GM21825 (cell line): Measurements from ENCODE around the gene MYH14.

Experiments used
- ATAC-seq: cut with Tn5 transposase; IDR thresholded peaks from one replicate; pipeline ENCODE4 v1.9.1; 2021; ENCODE audit warnings: mild to moderate bottlenecking, moderate library complexity; ENCODE audit not compliant: unreplicated experiment

The MYH14 gene

DNA sequence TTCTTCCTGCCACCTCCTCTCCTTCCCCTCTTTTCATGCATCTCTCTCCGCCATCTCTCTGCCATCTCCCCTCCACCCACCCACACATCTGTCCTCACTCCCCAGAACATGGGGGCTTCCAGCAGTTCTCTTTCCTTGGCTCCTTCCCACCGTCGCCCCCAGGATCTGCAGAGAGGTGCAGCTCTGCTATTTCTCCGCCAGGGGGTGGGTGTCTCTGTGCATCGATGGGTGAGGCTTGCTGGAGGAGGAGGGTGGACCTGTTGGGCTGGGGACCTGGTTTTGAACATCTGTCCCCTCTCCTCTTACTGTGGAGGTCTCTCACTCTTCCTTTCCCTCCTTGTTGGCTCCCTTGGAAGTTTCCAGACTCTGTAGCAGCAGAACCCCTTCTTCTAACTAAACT lies 51.7 kb downstream of the MYH14 start:
- ATAC-seq, result no peak

DNA sequence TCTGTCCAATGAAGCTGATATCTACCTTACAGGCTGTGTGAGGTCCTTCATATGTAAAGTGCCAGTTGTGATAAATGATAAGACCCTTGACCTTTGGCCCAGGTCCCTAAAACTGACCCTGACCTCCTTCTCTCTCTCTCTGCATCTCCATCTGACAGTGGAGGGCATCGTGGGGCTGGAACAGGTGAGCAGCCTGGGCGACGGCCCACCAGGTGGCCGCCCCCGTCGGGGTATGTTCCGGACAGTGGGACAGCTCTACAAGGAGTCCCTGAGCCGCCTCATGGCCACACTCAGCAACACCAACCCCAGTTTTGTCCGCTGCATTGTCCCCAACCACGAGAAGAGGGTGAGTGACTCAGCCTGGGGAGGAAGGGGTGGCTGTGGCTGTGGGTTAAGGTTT lies 53.7 kb downstream of the MYH14 start:
- no peak for ATAC-seq

DNA sequence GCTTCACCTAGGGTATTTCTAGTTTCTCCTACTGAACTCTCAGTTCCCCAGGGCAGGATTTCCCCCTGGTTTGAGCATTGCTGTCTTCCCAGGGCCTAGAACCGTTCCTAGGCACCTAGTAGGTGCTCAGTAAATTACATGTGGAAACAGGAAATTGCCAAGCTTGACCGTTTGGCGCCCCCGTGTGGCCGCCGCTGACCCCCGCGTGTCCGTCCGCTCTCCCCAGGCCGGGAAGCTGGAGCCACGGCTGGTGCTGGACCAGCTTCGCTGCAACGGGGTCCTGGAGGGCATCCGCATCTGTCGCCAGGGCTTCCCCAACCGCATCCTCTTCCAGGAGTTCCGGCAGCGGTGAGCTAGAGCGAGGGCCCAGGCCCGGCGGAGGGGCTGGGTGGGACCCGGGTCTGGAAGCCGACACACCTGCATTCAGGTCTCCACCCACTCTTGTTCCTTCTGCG lies 55.5 kb downstream of the MYH14 start:
- no peak for ATAC-seq

DNA sequence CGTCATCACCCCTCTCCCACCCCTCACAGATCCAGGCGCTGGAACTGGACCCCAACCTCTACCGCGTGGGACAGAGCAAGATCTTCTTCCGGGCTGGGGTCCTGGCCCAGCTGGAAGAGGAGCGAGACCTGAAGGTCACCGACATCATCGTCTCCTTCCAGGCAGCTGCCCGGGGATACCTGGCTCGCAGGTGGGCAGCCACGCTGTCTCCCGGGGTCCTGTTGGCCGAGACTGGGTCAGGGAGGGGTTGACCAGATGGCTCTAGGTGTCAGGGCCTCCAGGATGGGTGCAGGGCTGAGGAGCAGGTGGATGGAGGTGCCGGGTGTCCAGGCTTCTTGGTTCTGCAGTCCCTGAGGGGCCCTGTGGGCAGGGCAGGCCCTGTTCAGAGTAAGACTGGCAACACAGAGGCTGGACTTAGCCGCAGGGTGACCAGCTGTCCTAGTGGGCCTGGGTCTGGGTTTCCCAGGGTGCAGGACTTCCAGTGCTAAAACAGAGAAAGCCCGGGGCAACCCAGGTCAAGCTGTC lies 58.1 kb downstream of the MYH14 start:
- ATAC-seq, result no peak

DNA sequence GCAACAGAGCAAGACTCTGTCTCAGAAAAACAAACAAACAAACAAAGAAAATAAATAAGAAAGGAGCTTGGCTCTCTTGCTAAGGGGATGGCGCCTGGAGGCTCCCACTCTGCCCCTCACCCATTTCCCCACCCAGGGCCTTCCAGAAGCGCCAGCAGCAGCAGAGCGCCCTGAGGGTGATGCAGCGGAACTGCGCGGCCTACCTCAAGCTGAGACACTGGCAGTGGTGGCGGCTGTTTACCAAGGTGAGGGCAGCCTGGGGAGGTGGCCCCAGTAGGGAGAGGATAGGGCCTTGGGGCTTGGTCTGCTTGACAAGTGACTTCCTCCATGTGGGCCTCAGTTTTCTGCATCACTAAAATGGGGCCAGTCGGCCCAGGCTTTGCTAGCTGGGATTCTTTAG lies 59.8 kb downstream of the MYH14 start:
- ATAC-seq, result no peak

DNA sequence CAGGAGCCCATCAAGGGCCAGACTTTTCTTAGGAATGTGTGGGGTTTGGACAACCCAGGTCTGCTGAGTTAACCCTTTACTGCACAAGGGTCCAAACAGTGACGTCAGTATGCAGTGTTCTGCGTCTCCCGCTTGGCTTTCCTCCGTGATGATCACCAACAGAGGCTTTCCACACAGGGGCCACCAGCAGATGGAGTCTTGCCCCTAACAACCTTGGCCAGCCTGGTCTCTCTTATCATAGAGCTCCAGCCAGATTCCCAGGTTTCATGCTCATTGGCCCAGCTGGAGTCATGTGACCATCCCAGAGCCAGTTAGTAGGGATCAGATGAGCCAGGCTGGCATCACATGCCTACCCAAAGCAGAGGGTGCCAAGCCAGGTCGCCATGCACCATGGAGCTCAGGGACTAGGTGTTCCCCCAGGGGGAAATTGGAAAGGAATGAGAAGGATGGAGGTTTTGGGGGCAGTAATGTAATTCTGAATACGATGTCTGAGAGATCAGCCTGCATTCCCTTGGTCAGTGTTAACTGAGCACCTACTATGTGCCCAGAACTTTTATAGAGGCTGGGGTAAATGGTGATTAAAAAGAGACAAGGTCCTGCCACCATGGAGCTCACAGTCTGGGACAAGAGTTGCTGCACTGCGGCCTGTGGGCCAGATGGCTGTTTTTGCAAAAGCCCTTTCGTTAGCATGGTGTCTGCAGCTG lies 61.2 kb downstream of the MYH14 start:
- ATAC-seq, result no peak

DNA sequence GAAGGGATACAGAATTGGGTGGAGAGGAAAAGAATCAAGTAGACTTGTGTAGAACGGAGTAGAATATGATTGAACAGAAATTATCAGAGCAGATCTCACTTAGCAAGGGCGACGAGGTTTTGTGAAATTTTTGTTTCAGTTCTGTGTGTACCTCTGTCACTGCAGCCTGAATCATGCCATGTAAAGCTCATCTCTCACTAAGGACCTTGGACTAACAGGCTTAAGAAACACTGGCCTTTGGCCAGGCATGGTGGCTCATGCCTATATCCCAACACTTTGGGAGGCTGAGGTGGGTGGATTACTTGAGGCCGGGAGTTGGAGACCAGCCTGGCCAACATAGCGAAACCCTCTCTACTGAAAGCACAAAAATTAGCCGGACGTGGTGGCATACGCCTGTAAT lies 62.6 kb downstream of the MYH14 start:
- no peak for ATAC-seq

DNA sequence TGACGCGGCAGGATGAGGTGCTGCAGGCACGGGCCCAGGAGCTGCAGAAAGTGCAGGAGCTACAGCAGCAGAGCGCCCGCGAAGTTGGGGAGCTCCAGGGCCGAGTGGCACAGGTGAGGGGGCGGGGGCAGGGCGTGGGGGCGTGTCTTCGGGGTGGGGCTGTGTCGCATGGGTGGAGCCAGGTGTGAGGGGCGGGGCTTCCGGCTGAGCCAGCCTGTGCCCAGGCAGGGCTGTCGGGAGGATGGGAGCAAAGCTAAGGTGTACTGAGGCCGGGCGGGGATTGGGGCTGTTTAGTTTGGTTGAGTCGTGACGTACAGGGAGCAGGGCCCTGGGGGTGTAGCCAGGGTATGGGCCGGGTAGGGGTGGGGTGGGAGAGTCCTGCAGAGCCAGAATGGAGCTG lies 63.5 kb downstream of the MYH14 start:
- no peak for ATAC-seq

DNA sequence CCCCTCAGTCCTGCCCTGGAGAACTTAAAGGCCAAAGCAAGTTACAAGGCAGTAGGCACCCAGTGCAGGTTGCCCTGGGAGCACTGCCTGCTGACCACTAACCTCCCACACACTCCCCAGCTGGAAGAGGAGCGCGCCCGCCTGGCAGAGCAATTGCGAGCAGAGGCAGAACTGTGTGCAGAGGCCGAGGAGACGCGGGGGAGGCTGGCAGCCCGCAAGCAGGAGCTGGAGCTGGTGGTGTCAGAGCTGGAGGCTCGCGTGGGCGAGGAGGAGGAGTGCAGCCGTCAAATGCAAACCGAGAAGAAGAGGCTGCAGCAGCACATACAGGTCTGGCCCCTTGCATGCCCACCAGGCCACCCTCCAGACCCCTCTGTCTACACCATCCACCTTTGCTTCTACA lies 64.6 kb downstream of the MYH14 start:
- no peak for ATAC-seq

DNA sequence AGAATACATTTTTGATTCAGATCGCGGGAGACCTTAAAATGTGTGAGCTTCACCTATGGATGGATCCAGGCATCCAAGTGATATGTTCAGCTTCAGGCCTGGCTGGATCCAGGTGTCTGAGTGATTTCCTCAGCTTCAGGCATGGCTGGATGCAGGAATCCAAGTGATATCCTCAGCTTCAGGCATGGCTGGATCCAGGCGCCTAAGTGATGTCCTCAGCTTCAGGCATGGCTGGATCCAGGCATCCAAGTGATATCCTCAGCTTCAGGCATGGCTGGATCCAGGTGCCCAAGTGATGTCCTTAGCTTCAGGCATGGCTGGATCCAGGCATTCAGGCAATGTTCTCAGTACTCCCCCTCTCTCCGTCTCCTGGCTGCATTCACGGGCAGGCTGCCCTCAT lies 65.1 kb downstream of the MYH14 start:
- ATAC-seq, result no peak

DNA sequence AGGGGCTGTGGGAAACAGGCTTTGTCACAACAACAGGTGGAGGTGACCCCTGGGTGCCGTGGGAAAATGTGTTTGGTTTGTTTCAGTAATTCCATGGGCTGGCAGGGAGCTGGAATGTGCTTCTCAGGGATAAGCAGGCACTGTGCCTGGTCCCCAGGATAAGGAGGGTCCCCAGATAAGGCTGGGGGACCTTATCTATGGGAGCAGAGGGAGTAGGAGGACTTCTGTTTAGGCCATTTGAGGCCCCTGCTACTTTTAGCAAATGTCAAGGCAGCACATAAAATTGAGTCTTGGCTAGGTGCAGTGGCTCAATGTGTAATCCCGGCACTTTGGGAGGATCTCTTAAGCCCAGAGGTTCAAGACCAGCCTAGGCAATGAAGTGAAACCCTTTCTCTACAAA lies 66.2 kb downstream of the MYH14 start:
- no peak for ATAC-seq

DNA sequence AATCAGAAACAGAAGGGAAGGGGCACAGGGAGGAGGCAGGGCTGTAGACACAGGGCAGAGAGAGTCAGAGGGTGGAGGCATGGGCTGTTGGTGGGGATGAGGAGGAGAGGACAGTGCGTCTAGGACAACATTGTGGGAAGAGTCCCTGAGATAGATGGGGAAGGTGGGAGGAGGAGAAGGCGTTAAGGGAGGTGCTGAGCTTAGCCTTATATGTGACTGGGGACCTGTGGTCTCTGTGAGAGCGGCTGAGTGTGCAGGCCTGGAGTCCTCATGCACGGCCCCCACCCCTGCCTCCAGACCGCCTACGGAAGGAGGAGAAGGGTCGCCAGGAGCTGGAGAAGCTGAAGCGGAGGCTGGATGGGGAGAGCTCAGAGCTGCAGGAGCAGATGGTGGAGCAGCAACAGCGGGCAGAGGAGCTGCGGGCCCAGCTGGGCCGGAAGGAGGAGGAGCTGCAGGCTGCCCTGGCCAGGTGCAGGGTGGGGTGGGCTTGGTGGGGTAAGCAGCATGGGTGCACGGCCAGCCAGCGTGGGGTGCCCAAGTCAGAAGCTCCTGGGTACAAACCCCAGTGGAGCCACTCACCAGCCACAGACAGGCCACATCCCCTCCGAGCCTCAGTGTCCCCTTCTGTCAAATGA lies 69.0 kb downstream of the MYH14 start:
- no peak for ATAC-seq

DNA sequence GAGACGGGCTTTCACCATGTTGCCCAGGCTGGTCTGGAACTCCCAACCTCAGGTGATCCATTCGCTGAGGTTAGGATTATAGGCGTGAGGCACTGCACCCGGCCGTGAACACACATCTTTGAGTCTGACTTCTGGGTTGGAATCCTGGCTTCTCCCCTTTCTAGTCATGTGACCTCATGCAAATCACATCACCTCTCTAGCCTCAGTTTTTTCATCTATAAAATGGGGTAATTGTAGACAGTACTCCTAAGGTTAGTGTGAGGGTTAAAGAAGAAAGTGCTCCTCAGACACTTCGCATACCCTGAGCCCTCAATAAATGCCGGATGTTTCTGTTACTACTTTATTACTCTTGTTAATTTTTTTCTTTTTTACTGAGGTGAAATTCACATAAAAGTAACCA lies 70.4 kb downstream of the MYH14 start:
- no peak for ATAC-seq

DNA sequence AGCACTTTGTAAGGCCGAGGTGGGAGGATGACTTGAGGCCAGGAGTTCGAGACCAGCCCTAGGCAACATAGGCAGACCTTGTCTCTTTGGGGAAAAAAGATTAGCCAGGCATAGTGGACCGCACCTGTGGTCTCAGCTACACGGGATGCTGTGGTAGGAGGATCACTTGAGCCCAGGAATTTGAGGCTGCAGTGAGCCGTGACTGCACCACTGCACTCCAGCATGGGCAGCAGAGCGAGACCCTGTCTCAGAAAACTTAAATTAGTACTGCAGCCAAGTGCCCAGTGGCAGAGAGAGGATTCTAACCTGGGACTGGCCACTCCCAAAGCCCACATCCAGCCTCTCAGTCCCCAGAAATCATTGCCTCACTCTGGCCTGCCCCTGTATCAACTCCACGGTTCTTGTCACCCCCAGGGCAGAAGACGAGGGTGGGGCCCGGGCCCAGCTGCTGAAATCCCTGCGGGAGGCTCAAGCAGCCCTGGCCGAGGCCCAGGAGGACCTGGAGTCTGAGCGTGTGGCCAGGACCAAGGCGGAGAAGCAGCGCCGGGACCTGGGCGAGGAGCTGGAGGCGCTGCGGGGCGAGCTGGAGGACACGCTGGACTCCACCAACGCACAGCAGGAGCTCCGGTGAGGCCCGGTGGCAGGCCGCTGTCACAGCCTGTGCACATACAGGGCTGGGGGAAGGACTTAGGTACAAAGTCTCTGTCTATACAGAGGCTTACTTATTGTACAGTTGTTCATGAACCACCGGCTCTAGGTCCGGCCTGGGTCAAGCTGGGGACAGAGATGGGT lies 72.4 kb downstream of the MYH14 start:
- ATAC-seq, result no peak

DNA sequence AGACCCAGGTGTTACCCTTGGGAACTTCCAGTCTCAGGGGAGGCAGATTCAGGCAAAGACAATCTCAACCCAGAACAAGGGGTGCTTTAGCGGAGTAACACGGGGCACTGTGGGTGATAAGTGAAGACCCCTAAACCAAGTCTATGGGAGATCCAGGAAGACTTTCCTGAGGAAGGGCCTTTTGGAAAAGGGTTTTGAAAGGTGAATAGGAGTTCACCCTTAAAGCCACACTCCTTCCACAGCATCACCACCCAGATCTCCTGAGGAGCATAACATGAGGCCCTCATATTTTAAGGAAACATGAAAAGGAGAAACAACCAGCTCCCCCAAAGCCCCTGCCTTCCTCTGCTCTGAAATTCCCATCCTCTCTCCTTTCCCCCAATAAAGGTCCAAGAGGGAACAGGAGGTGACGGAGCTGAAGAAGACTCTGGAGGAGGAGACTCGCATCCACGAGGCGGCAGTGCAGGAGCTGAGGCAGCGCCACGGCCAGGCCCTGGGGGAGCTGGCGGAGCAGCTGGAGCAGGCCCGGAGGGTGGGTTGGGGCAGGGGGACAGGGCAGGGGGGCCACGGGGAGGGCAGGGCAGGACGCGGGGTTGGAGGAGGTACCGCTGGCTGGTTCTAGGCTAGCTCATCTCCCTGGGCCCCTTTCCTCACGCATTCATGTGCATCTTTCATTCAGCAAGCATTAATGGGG lies 73.1 kb downstream of the MYH14 start:
- ATAC-seq, result no peak

DNA sequence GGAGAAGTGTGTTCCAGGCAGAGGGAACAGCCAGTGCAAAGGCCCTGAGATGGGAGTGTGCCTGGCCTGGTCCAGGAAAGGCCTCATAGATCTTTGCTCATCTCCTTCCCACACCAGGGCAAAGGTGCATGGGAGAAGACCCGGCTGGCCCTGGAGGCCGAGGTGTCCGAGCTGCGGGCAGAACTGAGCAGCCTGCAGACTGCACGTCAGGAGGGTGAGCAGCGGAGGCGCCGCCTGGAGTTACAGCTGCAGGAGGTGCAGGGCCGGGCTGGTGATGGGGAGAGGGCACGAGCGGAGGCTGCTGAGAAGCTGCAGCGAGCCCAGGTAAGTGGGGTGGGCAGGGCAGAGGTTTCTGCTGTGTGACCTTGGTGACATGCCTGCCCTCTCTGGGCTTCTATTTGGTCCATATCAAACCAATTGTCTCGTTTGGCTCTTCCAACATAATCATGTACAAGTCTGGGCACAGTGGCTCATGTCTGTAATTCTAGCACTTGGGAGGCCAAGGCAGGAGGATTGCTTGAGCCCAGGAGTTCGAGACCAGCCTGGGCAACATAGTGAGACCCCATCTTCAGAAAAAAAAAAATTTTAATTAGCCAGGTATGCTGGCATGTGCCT lies 74.7 kb downstream of the MYH14 start:
- no peak for ATAC-seq

DNA sequence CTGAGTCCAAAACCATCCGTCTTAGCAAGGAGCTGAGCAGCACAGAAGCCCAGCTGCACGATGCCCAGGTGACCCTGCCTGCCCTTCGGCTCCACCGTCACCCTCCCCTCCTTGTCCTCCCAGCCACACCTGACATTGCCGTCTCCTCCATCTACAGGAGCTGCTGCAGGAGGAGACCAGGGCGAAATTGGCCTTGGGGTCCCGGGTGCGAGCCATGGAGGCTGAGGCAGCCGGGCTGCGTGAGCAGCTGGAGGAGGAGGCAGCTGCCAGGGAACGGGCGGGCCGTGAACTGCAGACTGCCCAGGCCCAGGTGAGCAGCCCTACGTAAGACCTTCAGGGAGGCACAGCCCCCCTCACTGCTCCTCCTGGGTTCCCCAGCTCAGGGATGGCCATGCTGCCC lies 76.7 kb downstream of the MYH14 start:
- no peak for ATAC-seq

DNA sequence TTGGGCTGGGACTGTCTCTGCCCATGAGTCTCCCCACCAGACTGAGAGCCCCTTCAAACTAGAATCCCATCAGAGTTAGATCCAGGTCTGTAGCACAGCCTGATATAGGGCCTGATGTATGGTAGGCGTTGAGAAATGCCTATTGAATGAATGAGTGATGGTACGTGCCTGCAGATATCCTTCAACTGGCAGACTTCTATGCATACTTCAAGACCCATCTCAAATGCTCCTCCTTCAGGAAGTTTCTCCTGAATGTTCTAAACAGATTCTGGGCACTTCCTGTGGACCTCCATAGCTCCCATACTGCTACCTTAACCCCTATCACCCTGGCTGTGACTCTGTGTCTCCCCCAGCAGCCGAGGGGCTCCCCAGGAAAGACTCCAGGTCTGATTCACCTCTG lies 77.6 kb downstream of the MYH14 start:
- ATAC-seq, result no peak

DNA sequence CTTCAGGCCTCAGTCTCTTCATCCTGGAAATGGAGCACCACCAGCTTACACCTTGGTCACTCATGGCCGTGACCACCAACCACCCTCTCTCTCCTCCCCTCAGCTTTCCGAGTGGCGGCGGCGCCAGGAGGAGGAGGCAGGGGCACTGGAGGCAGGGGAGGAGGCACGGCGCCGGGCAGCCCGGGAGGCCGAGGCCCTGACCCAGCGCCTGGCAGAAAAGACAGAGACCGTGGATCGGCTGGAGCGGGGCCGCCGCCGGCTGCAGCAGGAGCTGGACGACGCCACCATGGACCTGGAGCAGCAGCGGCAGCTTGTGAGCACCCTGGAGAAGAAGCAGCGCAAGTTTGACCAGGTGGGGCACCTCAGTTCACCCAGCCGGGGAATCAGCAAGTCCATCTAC lies 78.1 kb downstream of the MYH14 start:
- ATAC-seq, result no peak

DNA sequence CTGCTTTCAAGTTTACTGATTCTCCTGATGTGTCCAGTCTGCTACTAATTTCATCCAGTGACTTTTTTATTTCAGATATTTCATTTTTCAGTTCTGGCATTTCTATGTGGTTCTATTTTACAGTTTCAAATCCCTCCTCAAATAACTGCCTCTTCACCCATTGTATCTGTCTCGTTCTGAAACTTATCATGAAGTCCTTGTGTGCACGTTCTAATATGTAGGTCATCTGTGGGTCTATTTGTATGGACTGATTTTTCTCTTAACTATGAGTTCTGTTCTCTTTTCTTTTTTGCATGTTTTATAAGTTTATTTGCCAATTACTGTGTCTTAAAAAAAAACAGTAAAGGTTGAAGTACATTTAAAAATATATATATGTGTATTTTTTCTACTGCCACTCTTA lies 82.4 kb downstream of the MYH14 start:
- ATAC-seq, result no peak

DNA sequence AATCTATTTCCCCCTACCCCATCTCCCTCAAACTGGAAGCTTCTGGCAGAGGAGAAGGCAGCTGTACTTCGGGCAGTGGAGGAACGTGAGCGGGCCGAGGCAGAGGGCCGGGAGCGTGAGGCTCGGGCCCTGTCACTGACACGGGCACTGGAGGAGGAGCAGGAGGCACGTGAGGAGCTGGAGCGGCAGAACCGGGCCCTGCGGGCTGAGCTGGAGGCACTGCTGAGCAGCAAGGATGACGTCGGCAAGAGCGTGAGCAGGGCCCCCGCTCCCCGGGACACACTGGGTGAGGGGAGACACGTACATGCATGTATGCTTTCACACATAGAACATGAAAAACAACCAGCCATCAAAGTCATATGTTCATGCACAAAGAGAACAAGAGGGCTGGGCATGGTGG lies 83.0 kb downstream of the MYH14 start:
- ATAC-seq, result no peak
